Activated CD8-positive, alpha-beta memory T cell treated with anti-CD3 and anti-CD28 coated beads, Interleukin-2, amount 50 U/mL, for 48 hours (primary cell): ENCODE data around the gene PRKAR2B.
"Not testable (repeated sequence)": the region's sequence is repeated elsewhere in the genome, so short reads cannot be mapped to it uniquely, and the experiment has no call there.

ENCODE experiments used
- DNase-seq: peaks from one replicate; pipeline ENCODE4 v3.0.0-alpha.2; 2020

Gene PRKAR2B

DNA sequence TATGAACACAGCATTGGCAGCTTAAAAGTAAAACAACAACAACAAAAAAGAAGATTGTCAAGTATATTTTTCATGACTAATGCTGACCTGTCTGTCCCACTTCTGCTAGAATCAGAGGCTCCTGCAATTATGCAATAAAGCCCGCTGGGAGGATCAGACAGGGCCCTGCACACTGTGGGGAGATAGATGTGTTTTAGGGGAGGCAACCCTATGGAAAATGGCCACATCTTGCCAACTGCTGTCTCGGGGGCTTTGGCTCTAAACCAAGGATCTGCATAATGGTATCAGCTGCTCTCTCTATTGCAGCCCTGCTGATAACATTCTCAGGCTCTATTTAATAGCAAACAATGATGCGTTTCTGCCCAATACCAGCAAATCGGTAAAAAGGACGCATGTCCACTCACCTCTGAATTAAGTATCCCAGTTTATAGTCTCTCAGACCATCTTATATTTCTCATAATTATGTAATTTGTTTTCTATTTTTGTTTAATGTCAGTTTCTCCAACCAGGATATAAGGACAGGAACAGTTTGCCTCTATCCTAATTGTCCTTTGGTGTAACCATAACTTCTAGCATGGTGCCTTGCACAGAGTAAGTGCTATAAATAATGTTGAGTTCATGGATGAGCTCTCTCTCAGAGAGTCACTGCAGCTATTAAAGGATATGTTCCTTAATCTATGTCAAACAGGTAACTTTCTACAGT, 15.3 kb upstream of the PRKAR2B start:
- no peak for DNase-seq

GRCh38 chr7:107029764-107030286, 14.7 kb upstream of the PRKAR2B start:
- no peak for DNase-seq

DNA sequence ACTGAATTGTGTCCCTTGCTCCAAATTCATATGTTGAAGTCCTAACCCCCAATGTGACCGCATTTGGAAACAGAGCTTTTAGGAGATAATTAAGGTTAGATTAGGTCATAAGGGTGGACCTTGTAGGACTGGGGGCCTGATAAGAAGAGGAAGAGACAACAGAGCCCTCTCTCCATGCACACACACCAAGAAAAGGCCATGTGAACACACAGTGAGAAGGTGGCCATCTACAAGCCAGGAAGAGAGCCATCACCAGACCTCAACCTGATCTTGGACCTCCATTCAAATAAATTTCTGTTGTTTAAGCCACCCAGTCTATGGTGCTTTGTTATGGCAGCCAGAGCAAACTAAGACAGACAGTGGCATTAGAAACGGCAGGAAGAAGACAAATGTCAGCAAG, 12.5 kb upstream of the PRKAR2B start:
- DNase-seq, result no peak

DNA sequence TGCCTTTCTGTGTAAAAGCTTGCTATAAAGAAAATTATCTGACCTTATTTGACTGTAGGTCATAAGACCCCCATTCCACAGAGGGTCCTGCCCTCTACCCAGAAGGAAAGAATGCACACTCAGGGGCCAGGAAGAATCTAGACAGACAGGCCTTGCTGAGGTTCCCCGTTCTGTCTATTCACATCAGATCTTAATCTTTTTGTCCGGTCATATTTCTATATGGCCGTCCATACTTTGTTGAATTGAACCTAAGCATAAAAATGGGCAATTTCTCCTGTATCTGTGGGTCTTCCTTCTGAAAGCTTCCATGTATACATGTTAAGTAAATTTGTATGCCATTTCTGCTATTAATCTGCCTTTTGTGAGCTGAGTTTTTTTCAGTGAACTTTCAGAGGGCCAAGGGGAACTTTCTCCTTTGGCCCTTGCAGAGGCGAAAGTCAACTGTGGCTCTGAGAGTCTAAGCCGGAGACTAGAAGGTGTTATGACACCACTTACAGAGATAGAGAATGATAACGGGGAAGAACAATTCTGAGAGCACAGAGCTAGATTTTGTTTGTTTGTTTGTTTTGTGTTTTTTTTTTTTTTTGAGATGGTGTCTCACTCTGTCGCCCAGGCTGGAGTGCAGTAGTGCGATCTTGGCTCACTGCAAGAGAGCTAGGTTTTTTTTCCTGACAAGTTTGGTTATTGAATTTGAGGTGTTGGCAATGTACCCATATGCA, 11.6 kb upstream of the PRKAR2B start:
- DNase-seq, result no peak

GRCh38 chr7:107034553-107034952, 10.0 kb upstream of the PRKAR2B start:
- no peak for DNase-seq

- no peak for DNase-seq
These were observed 9.1 kb upstream of the PRKAR2B start for GRCh38 chr7:107035446-107035845.

DNA sequence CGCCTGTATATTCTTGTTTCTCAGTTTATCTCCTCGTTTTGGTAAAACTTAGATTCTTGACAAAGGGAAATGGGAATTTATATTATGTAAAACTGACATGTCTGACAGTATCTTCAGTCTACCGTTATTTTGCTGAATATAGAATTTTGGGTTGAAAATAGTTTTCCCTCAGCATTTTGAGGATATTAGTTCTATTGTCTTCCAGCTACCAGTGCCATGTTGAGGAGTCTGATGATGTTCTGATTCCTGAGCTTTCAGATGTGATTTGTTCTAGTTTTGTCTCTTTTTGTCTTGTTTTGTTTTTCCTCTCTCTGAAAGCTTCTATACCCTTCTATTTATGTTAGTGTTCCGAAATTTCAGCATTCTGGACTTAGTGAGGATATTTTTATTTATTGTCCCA, 8.0 kb upstream of the PRKAR2B start:
- no peak for DNase-seq

GRCh38 chr7:107037717-107038603, 6.5 kb upstream of the PRKAR2B start:
- DNase-seq, result no peak

- DNase-seq, result no peak
These were observed 5.2 kb upstream of the PRKAR2B start for GRCh38 chr7:107039199-107039900.

DNA sequence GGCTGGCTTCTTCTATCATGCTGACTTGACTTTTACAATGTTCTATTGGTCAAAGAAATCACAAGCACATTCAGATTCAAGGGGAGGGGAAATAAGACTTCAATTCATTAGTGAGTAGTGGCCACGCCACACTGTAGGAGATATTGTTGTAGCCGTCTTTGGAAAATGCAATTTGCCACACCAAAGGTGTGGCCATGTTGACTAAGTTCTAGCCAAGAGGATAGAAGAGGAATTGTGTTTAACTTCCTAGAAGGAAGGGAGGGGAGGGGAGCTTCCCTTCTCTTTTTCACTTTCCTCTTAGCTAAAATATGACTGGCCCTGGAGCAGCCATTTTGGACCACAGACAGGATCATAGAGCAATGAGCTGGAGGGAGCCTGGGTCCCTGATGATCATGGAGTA, 3.4 kb upstream of the PRKAR2B start:
- no peak for DNase-seq

GRCh38 chr7:107041764-107042163, 2.7 kb upstream of the PRKAR2B start:
- not testable (repeated sequence) for DNase-seq

DNA sequence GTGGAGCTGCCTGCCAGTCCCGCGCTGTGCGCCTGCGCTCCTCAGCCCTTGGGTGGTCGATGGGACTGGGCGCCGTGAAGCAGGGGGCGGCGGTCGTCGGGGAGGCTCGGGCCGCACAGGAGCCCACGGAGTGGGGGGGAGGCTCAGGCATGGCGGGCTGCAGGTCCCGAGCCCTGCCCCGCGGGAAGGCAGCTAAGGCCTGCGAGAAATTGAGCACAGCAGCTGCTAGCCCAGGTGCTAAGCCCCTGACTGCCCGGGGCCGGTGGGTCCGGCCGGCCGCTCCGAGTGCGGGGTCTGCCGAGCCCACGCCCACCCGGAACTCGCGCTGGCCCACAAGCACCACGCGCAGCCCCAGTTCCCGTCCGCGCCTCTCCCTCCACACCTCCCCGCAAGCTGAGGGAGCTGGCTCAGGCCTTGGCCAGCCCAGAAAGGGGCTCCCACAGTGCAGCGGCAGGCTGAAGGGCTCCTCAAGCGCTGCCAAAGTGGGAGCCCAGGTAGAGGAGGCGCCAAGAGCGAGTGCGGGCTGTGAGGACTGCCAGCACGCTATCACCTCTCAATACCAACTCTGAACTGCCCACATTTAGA, 2.1 kb upstream of the PRKAR2B start:
- DNase-seq, result not testable (repeated sequence)

GRCh38 chr7:107043491-107043890, 1.0 kb upstream of the PRKAR2B start:
- no peak for DNase-seq

GRCh38 chr7:107043921-107044346, 571 bp upstream of the PRKAR2B start:
- no peak for DNase-seq

DNA sequence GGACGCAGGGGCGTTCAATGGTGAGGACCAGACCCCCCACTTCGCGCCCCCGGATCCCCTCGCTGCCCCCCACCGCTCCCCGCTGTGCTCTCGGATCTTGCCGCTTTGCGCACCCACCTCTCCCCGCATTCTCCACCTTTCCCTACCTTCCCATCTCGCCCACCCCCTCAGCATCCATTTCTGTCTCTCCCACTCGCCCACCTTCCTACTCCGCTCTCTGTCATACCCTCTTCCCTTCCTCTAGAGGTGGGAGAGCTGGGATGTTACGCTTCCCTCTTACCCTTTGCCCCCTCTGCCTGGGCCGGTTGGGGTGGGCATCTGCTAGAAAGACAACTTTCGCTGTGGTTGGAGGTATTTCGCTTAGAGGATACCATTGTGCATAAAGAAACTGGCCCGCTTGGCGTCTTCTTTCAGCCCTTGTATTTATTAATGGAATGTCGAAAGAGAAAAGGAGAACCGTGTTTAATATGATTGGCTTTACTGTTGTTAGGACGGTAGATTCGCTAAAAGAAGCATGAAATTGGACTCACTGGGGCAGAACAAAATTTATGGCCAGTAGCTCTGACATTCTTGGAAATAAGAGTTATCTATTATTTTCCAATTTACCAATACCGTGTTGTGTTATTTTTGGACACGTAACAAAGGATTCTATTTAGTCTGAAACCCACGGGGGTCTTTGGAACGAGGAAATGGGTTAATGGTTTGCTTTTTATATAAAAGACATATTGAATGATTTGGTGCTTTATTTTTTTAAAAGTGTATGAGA, 873 bp downstream of the PRKAR2B start:
- no peak for DNase-seq

DNA sequence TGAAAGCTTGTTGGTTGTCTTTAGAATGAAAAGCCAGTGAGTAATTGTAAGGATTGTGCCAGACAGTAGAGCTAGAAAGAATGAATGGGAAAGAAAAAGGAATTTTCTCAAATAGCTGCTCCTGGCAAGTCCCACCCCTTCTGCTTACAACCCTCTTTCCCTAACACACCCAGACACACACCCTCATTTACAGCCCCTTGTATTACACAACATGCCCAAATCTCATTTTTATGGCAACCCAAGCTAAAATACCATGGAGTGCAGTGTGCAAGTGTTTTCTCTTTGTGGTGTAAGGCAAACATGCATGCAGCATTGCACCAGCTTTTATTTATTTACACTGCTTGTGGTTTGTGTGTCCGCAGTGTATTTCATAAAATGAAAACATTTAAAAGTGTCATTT, 1.5 kb downstream of the PRKAR2B start:
- DNase-seq, result no peak

- no peak for DNase-seq
These were observed 2.2 kb downstream of the PRKAR2B start for GRCh38 chr7:107046491-107047259.

GRCh38 chr7:107047902-107048782, 3.6 kb downstream of the PRKAR2B start:
- DNase-seq, result no peak

- no peak for DNase-seq
These were observed 4.4 kb downstream of the PRKAR2B start for GRCh38 chr7:107048783-107049418.
